H1 (cell line): Measurements from ENCODE around the gene KIAA1755. TPM values are rescaled to one million over a fixed set of nuclear protein-coding genes. Genes with fewer than 3 reads are reported as not detected.

Experiments
- CREB1 ChIP-seq: IDR thresholded peaks from 2 replicates; pipeline ENCODE4 v1.6.1; 2012; ENCODE audit warnings: inconsistent platforms
- EGR1 ChIP-seq: IDR thresholded peaks from 2 replicates; pipeline ENCODE4 v1.6.1; 2011; ENCODE audit warnings: low read depth, low read length, borderline replicate concordance
- HDAC2 ChIP-seq, 2 experiments: fragments of 300-600 bp in 1 of 2; sonication (generic) in 1 of 2; IDR thresholded peaks; 2 replicates each; pipeline ENCODE4 v1.6.1; 2011 to 2012; ENCODE audit warnings: low read depth in 2 of 2, low read length in 2 of 2, mild to moderate bottlenecking in 2 of 2, moderate library complexity in 2 of 2, borderline replicate concordance in 1 of 2, inconsistent platforms in 1 of 2
- KDM5A ChIP-seq: fragments of 200-600 bp; IDR thresholded peaks from 2 replicates; pipeline ENCODE4 v1.7.1; 2012; ENCODE audit warnings: mild to moderate bottlenecking, low read length, inconsistent platforms, mixed read lengths
- POU5F1 ChIP-seq: IDR thresholded peaks from 2 replicates; pipeline ENCODE4 v1.6.1; 2011; ENCODE audit warnings: low read depth, mild to moderate bottlenecking, low read length, moderate library complexity
- RBBP5 ChIP-seq: IDR thresholded peaks from 2 replicates; pipeline ENCODE4 v1.7.1; 2012; ENCODE audit warnings: low read depth, mild to moderate bottlenecking, inconsistent platforms, low read length, moderate library complexity, borderline replicate concordance
- TCF12 ChIP-seq: IDR thresholded peaks from 2 replicates; pipeline ENCODE4 v1.6.1; 2011; ENCODE audit warnings: low read depth, mild to moderate bottlenecking, low read length
- polyA plus RNA-seq, 7 experiments: library from polyadenylated mRNA; depleted of rRNA in 3 of 7; stranded (reverse) in 5 of 7; unstranded in 2 of 7; fragments of >200 nt in 5 of 7; fragments of 200-250 nt in 2 of 7; gene quantifications; 1 replicate in 5 of 7; 2 replicates in 1 of 7; 4 replicates in 1 of 7; pipeline versions ENCODE4 v1.2.1 to v1.2.3, GENCODE V29; 2011 to 2013; ENCODE audit warnings: missing spikeins in 2 of 7, mixed read lengths in 2 of 7
- total RNA-seq: library from RNA; stranded (reverse); fragmentation: NEBNext Ultra II Directional; extraction: Animal tissue kit (Norgen Biotek cat#: 25700); gene quantifications from 2 replicates; pipeline ENCODE4 v1.2.1, GENCODE V29; 2021

The KIAA1755 gene
- total and polyA plus RNA-seq, 2 of the 8 experiments (the other 6 are each of a cell fraction or from before 2014, with no cell fraction given) = 0.23 TPM; not detected in 1

GRCh38 chr20:38242848-38243708, 17.5 kb downstream of the KIAA1755 start (continued):
- TF ChIP-seq RBBP5 (no peak), HDAC2 (IDR thresholded peaks at IDR 0.05; ENCODE audit: borderline replicate concordance in 1 of 2, low read depth in 2 of 2, low read length in 2 of 2) (no peak), KDM5A (no peak), POU5F1 (0 out of 2 replicates have a peak, but pooled peaks have one; percentile 12), EGR1 (no peak), CREB1 (no peak), TCF12 (no peak)
